HFFc6 (cell line): ENCODE results near the gene HOXB4. TPM values are rescaled to one million over a fixed set of nuclear protein-coding genes. Genes with fewer than 3 reads are reported as not detected.

Experiments used
- DNase-seq: peaks from one replicate; pipeline ENCODE4 v3.0.0-alpha.2; 2018
- H3K27ac Mint-ChIP-seq: 2 replicates; pipeline ENCODE4 v1.8.0; 2020; ENCODE audit warnings: mild to moderate bottlenecking, mixed read lengths
- H3K27me3 Mint-ChIP-seq: 2 replicates; pipeline ENCODE4 v1.8.0; 2021; ENCODE audit warnings: mild to moderate bottlenecking, moderate library complexity, mixed read lengths; ENCODE audit not compliant: insufficient read depth
- H3K36me3 Mint-ChIP-seq: 2 replicates; pipeline ENCODE4 v1.8.0; 2021; ENCODE audit warnings: low read depth, mixed read lengths
- H3K4me1 Mint-ChIP-seq: 2 replicates; pipeline ENCODE4 v1.8.0; 2020; ENCODE audit warnings: low read depth, mixed read lengths
- H3K4me3 Mint-ChIP-seq: 2 replicates; pipeline ENCODE4 v1.8.0; 2020; ENCODE audit warnings: mild to moderate bottlenecking, moderate library complexity, mixed read lengths
- H3K9me3 Mint-ChIP-seq: 2 replicates; pipeline ENCODE4 v1.8.0; 2020; ENCODE audit warnings: mild to moderate bottlenecking, mixed read lengths
- CTCF ChIP-seq: fragments of 200-600 bp; sonication (generic); IDR thresholded peaks from 2 replicates; pipeline ENCODE4 v1.5.0; 2021; ENCODE audit warnings: antibody characterized with exemption, mild to moderate bottlenecking
- total RNA-seq, 6 experiments: library from RNA; stranded (reverse); fragmentation: NEBNext Ultra II Directional; extraction: Animal tissue kit (Norgen Biotek cat#: 25700); gene quantifications; 2 replicates in 1 of 6; 3 replicates in 5 of 6; pipeline ENCODE4 v1.2.3, GENCODE V29; 2021

The HOXB4 gene
- total RNA-seq, 6 experiments from 2014 or later, result not detected

GRCh38 chr17:48563385-48563838 is 14.7 kb downstream of the HOXB4 start:
- H3K4me3 Mint-ChIP-seq, result no peak overlapping the region
- no peaks in the 10 kb centered on the region; the same call in 1 of the 2 replicates for H3K4me1 Mint-ChIP-seq
- H3K27me3 Mint-ChIP-seq, result peaks cover 53% of the 10 kb centered on the region
- no peak overlapping the region for H3K27ac Mint-ChIP-seq
- DNase-seq, result no peak
- H3K9me3 Mint-ChIP-seq, result no peaks in the 10 kb centered on the region
- no peaks in the 10 kb centered on the region for H3K36me3 Mint-ChIP-seq
- TF ChIP-seq CTCF, result no peak

GRCh38 chr17:48562934-48563333 is 15.2 kb downstream of the HOXB4 start:
- Mint-ChIP-seq H3K4me1 (no peaks in the 10 kb centered on the region), H3K27me3 (peaks cover 58% of the 10 kb centered on the region), H3K36me3 (no peaks in the 10 kb centered on the region), H3K27ac (no peak overlapping the region), H3K4me3 (no peak overlapping the region), H3K9me3 (no peaks in the 10 kb centered on the region)
- DNase-seq, result no peak
- TF ChIP-seq CTCF, result no peak

DNA sequence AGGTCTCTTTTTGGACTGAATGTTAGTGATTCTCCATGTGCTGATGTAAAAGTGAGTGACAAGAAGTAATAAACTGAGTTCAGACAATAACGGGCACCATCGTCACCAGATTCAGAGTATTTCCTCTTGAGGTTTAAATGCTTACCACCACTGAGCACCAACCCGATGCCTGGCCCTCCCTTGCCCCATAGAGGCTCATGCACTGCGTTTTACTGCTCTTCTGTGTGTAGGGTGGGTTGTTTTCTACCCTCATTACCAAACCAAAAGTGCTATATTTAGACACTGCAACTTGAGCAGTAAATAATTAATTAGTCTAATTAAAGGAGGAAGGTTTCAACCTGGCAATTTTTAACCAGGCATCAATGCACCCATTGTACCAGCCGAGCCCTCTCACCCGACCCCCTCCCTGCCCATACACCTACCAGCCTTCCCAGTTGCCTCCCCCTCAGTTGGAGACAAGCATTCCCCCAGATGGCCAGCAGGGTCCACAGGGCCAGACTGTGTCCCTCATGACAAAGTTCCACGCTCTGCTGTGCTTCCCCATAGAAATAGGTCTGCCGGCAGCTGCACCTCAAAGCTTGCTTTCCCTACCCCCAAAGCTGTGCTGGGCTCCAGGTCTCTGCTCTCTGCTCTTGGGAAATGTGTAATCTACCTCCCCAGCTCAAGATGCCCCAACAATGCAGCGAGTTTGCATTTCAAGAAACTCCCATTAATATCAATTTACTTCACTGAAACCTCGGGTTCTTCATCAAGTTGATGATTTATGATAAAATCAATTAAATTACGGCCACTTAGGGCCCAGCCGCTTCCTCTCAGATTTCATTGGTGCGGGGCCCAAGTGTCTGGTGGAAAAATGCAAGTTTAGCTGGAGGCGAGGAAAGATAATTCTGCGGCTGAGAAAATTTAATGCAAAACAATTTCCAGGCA is 16.0 kb downstream of the HOXB4 start:
- Mint-ChIP-seq H3K9me3 (no peaks in the 10 kb centered on the region), H3K27ac (no peak overlapping the region), H3K27me3 (peaks cover 65% of the 10 kb centered on the region), H3K4me1 (no peaks in the 10 kb centered on the region), H3K36me3 (no peaks in the 10 kb centered on the region), H3K4me3 (no peak overlapping the region)
- no peak for DNase-seq
- TF ChIP-seq CTCF, result peak; percentile 41; the same call in 1 of the 2 replicates

DNA sequence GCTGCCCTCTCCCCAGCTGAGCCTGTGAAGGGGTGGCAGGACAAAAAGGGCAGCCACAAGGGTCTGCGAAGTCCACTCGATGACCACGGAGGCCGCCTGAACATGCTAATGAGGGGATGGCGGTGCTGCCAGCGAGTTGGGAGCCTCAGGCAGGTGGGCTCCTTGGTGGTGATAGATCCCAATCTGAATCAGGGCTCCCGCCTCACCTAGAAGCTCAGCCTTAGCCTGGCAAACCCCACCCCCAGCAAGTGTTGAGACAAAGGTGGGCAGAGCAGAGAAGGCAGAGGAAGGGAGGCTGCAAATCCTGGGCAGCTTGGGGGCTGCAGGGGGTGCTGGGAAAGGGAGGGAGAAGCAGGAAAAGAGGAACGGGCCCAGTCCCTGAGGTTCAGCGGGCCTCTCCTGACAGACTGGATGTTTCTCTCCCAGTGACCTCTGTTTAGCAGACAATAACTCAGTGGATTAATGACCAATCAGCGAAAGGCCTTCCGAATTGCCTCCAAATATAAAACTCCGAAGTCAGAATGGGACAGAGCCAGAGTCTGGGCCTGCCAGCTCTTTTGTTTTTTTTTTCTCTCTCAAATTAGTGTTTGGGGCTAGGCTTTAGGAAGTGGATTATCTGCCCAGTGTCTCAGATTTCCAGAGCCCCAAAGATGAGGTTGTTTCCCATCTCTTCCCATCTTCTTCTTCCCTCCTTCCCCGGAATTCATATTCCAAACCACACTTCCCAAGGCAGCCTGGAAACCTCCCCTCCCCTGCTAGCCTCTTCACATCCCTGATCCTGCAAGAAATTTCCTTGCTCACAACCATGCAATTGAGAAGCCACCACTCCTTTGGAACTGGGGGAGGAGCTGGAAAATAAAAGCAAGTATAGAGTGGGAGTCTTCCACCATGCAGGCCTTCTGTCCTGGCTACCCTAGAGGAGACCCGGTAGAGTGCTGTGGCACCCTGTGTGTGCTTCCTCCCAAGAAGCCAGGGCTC is 18.0 kb downstream of the HOXB4 start:
- 0 out of 2 replicates have a peak, but pooled peaks have one; percentile 10 for TF ChIP-seq CTCF
- Mint-ChIP-seq H3K36me3 (no peaks in the 10 kb centered on the region), H3K27ac (no peak overlapping the region), H3K4me1 (no peaks in the 10 kb centered on the region), H3K4me3 (no peak overlapping the region), H3K27me3 (peaks cover 80% of the 10 kb centered on the region), H3K9me3 (no peaks in the 10 kb centered on the region)
- DNase-seq, result no peak

- Mint-ChIP-seq H3K9me3 (no peaks in the 10 kb centered on the region), H3K36me3 (no peaks in the 10 kb centered on the region), H3K4me3 (no peak overlapping the region), H3K27me3 (peaks cover 84% of the 10 kb centered on the region), H3K27ac (no peak overlapping the region), H3K4me1 (no peaks in the 10 kb centered on the region)
- DNase-seq, result no peak
- TF ChIP-seq CTCF, result no peak
Observed at GRCh38 chr17:48559122-48559839, 18.9 kb downstream of the HOXB4 start.
